Activated CD4-positive, alpha-beta T cell treated with anti-CD3 and anti-CD28 coated beads, Interleukin-2, Interleukin-6, amounts not matched to agents 100 ng/mL and 50 ng/mL, durations not matched to agents 16 hours and 8 hours (primary cell): ENCODE results near the gene RALGPS1.

Source experiments
- DNase-seq: peaks from one replicate; pipeline ENCODE4 v3.0.0-alpha.2; 2020

Gene RALGPS1

DNA sequence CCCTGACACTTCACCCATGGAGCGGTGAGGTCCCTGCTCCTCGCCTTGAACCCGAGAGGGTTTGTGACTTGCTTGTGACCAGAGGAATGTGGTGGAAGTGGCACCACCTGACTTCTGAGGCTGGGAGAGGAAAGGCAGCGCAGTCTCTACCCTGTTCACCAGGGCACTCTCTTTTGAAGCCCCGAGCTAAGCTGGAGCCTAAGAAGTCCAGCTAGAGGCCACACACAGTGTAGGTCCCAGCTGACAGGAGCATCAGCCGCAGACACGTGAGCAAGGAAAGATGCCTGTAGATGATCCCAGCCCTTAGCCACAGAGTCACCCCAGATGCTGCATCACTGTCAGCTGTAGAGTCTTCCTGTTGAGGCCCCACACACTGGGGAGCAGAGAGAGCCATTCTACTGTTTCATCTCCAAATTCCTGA lies 209.5 kb downstream of the RALGPS1 start:
- DNase-seq: no peak

DNA sequence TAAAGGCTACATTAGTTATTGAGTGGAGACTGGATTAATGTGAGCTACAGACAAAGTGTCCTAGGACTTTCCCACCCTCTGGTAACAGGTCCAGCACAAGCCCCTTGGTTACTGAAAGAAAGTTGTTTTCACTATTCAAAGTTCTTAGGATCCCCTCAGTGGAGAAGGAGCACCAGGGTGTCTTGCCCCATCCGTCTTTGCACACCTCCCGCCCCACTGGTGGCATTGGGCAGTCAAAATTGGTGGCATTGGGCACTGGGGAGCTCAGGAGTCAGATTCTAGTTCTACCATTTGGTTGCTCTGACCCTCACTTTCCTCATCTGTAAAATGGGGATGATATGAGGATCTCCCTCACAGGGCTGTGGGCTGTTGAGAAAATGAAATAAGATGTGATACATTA lies 210.2 kb downstream of the RALGPS1 start:
- no peak for DNase-seq

DNA sequence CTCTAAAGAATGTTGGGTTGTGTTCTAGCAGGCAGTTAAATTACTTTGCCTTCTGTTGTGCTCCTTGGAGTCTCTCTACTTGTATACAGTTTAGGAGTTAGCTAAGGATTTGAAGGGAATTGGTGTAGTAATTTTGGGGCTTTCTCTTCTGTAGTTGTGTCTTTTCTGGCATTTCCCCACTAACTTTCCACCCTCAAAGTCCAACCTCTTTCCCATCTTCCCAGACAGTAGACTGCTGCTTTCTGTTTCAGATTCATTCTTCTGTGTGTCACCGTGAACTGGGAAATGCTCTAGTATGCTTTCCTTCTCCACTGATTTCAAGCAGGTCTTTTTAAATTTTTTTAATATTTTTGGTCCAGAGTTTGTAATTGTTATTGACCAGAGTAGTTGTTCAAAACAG lies 212.4 kb downstream of the RALGPS1 start:
- DNase-seq: no peak

- no peak for DNase-seq
These were observed 213.9 kb downstream of the RALGPS1 start for GRCh38 chr9:127128341-127129072.

- DNase-seq: no peak
These were observed 214.6 kb downstream of the RALGPS1 start for GRCh38 chr9:127129073-127129717.

DNA sequence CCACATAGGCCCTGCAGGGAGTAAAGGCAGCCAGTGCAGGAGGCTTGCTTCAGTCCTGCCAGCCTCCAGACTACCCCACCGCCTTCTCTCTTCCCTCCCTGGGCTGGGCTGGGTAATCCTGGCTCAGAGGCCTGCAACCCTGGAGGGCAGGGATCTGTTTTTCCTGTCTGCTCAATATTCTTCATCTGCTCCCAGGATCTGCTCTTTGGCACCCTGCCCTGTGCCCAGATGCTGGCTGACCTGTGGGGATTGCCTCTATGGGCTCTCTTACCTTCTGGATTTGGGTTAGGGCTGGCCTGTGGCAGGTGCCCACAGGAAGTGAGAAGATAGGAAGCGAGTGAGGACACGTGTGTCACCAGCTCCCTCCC lies 215.1 kb downstream of the RALGPS1 start:
- no peak for DNase-seq

GRCh38 chr9:127130235-127130634 lies 215.7 kb downstream of the RALGPS1 start:
- no peak for DNase-seq

DNA sequence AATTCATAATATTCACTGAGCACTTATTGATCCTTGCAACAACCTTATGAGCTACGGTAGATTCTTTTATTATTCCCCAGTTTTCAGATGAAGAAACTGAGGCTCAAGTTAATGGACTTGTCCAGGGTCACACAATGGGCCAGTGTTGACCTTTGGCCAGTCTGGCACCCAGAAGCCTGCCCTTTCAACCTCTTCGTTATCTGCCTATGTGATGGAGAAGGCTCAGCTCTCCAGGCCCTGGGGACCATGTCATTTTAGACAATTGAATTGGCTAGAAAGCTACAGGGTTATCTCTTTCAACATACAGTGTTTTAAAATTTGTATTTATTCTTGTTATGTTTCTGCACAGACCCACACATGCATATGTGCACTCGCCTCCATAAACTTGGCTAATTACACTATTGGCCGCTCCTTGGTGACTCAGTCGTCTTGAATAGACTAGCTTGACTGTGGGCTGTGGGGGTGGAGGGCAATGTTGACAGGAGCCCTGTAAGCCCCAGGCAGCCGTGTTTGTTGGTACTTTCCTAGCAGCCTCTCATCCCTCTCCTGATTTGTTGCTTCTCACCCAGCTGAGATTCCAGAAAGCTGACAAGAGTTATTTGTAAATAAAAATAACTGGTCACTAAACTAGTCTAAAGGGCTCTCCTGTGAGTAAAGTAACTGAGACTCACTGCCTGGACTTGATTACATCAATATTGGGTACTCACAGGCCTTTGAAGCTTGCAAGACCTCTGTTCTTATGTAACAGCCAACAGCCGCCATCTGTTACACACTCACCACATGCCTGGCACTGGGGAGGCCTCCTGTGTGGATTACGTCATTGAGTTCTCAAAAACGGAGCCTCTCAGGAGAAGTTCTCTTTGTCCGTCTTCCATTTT lies 216.3 kb downstream of the RALGPS1 start:
- no peak for DNase-seq

DNA sequence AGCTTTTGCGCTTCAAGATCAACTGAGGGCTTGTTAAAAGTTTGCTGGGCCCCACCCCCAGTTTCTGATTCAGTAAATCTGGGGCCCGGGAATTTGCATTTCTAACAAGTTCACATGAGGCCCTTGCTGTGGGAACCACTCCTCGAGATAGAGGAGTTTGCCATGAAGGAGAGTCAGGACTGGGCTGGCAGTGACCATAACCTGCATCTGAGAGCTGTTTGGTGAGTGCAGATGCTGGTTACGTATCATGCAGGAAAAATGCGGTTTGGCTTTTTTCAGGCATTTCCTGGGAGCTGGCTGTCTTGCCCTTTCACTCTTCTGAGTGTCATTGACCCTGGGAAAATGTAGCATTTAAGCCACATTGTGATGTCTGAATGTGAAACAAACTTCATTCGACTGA lies 217.3 kb downstream of the RALGPS1 start:
- no peak for DNase-seq

DNA sequence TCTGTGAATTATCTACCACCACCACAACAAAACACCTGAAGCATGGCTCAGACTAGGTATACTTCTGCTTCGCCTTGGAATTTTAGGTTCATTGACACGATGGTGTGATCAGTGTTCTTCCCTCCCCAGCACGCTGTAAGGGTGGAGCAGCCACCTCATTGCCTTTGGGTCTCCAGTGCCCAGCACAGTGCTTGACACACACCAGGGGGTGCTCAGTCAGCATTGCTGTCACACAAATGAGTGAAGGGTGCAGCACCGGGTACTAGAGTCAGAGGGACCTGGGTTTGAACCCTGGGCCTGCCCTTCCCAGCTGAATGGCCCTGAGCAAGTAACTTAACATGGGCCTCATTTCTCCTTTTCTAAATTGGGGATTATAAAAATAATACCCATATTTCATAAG lies 217.8 kb downstream of the RALGPS1 start:
- no peak for DNase-seq

- DNase-seq: no peak
These were observed 218.5 kb downstream of the RALGPS1 start for GRCh38 chr9:127132921-127133647.

DNA sequence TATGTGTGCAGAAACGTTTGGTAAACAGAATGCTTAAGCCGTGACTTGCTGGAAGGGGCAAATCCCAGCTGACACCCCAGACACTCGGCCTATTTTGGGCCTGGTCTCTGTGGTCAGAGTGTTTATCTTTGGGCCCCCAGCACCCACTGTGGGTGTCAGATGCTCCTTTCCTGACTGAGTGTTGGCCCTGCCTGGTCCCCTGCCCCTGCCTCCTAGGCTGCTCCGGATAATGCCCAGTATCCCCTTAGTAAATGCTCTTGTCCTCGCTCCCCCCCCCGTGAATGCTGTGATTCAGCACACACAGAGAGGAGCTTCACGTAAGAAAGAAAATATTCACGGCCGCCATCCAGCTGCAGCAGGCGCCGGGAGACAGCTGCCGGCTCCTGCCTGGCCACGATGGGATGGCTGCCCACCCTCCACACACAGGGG lies 219.2 kb downstream of the RALGPS1 start:
- DNase-seq: no peak

DNA sequence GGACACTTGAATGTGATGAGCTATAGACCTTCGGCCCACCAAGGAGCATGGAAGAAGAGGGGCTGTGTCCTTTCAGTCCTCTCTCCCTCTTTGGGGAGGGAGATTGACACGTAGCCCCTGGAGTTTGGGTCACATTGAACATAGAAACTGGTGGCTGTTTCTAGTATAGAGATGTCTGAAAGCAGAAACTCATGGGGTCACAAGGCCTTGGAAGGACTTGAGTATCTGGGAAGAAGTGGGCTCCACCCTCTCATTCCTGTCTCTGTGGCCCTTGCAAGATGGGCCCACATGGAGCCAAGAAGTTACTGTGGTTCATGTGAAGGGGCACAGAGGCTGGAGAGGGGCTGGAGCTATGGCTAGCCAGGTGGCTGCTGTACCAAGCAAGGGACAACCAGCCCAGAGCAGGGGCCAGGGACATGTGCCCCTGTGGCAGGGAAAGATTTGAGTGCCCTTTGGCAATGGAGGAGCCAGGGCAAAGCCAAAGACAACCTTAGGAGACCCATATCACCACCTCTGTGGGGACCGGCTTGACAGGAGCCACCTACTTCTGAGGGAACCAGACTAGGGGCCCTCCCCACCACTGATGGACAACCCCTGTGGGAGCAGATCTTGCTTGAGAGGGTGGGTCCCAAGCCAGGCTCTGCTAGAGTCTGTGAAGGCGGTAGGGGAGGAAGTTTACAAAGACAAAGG lies 220.6 kb downstream of the RALGPS1 start:
- DNase-seq: no peak

- no peak for DNase-seq
These were observed 221.7 kb downstream of the RALGPS1 start for GRCh38 chr9:127136081-127136879.

DNA sequence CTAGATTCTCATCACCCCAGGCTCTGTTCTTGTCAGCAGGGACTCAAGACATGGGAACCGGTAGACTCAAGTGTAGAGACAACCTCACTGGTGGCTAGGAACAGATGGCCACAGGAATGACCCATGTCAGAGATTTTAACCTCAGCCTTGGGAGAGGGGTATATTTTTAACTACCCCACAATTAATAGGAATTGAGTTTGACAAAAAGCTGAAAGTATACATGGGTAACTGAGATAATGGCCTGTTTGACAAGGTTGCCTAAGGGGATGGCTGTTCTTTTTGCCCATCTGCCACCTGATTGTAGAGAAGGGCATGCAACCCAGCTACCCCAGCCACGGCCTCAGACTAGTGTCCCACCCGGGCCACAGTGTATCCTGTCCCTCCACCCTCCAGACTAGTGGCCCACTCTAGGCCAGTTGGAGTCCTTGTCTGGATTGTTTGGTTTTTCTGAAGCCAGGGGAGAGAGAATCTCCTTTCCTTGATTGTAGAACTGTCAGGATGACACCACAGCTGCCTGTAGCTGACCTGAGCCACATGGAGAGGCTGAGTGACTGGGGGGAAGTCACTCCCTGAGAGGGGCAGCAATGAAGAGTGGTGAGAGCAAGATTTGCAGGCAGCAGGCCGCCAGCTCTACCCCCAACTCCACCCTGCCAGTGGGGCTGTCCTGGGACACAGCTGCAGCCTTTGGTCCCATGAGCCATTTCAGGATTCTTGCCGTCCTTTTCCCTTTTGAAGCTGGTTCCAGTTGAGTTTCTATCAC lies 222.5 kb downstream of the RALGPS1 start:
- no peak for DNase-seq

DNA sequence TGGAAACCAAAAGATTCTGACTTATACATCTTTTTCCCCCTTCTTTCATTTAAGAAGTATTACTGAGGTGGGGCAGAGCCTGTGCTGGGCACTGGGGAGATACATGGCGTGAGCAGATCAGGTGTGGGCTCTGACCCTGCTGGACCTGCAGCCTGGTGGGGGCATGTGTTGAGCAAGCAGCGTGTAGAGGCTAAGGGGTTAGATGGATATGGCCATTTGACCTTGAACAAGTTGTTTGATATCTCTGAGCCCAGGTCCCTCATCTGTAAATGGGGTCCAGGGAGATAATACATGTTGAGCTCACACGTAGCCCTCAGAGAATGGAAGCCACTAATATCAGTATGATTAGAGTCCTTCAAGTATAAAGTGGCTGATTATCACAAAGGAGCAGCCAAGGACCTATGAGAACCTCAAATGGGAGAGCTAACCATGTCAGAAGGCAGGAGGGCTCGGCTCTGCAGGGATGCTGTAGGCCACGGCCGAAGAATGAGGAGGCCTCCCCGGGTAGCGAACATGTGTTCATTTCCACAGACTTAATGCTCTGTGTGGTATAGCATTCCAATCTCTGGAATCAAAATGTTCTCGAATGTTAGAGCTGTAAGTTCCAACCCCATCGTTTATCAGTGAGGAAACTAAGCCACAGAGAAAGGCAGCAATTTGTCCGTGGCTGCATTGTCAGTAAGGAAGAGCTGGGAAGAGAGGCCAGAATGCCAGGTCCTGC lies 223.2 kb downstream of the RALGPS1 start:
- no peak for DNase-seq

- no peak for DNase-seq
These were observed 223.9 kb downstream of the RALGPS1 start for GRCh38 chr9:127138444-127138843.

GRCh38 chr9:127139071-127139731 lies 224.6 kb downstream of the RALGPS1 start:
- DNase-seq: no peak

GRCh38 chr9:127139775-127140174 lies 225.2 kb downstream of the RALGPS1 start:
- no peak for DNase-seq
